LNCAP (cell line): ENCODE measurements around the gene LACTBL1.

Experiments
- TF ChIP-seq, protein P1 (sequence below): fragments of 450-650 bp; IDR thresholded peaks from 2 replicates; pipeline ENCODE4 v1.5.1; 2017; ENCODE audit warnings: mild to moderate bottlenecking

The LACTBL1 gene

DNA sequence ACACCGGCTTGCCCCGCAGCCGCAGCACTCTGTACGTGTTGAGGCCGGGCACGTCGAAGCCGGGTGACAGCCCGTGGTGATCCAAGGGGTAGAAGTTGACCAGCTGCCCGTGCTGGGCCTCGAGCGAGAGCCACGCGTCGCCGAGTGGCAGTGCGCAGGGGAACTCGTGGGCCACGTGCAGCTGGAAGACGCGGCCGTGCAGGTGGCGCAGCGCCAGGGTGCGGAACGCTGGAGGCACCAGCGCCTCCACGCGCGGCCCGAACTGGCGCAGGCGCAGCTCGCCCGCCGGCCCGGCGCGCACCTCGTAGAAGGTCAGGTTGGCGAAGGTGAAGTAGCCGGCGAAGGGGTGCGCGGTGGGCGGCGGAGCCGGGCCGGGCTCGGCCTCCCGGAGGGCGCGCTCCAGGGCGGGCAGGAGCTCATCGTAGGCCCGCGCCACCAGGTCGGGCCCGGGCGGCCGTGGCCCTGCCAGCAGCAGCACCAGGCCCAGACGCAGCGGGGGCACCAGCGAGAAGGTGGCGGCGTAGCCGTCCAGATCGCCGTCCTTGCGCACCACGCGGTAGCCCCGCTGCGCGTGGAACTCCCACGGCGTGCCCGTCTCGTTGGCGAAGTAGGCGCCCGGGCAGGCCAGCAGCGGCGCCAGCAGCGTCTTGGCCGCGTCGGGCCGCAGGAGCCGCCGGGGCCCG, 19.5 kb downstream of the LACTBL1 start:
- TF ChIP-seq, protein P1, sequence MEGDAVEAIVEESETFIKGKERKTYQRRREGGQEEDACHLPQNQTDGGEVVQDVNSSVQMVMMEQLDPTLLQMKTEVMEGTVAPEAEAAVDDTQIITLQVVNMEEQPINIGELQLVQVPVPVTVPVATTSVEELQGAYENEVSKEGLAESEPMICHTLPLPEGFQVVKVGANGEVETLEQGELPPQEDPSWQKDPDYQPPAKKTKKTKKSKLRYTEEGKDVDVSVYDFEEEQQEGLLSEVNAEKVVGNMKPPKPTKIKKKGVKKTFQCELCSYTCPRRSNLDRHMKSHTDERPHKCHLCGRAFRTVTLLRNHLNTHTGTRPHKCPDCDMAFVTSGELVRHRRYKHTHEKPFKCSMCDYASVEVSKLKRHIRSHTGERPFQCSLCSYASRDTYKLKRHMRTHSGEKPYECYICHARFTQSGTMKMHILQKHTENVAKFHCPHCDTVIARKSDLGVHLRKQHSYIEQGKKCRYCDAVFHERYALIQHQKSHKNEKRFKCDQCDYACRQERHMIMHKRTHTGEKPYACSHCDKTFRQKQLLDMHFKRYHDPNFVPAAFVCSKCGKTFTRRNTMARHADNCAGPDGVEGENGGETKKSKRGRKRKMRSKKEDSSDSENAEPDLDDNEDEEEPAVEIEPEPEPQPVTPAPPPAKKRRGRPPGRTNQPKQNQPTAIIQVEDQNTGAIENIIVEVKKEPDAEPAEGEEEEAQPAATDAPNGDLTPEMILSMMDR, result no peak

DNA sequence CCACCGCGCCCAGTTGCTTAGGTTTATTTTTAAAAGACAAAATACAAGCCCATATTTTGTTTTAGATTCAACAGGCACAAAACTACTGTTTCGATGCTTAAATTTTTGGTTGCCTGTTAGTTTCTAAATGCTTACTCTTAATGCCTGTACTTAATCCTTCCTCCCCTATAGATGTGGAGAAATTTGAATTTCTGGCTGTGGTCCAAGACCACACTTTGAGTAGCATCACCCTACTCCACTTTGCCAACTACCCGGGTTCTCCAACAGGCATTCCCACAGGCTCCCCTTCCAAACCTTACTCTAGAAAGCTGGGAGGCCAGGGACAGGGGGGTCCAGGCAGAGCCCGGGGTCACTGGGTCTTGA, 20.0 kb downstream of the LACTBL1 start:
- TF ChIP-seq, protein P1, result no peak

DNA sequence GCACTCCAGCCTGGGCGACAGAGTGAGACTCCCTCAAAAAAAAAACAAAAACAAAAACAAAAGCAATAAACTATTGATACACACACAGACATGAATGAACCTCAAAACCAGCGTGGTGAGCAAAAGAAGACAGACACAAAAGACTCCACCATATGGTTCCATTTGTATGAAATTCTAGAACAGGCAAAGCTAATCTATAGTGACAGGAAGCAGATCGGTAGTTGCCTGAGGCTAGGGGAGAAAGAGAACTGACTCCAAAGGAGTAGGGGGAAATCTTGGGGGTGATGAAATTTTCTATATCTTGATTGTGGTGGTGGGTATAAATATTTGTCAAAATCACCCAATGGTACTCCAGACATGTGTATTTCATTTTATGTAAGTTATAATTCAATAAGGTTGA, 20.9 kb downstream of the LACTBL1 start:
- TF ChIP-seq, protein P1, result no peak

DNA sequence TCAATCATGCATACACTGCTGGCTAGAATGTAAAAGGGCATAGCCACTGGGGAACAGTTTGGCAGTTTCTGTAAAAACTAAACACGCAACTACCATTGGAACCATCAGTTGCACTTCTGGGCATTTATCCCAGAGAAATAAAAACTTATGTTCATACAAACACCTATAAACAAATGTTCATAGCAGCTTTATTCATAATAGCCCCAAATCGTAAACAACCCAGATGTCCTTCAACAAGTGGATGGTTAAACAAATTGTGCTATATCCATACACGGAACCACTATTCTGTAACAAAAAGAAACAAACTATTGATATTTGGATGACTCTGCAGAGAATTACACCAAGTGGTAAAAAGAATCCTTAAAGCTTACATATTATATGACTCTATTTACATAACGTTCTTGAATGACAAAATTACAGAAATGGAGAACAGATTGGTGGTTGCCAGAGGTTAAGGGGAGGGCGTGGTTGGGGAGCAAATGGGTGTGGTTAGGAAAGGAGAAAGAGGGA, 22.8 kb downstream of the LACTBL1 start:
- TF ChIP-seq, protein P1, result no peak

DNA sequence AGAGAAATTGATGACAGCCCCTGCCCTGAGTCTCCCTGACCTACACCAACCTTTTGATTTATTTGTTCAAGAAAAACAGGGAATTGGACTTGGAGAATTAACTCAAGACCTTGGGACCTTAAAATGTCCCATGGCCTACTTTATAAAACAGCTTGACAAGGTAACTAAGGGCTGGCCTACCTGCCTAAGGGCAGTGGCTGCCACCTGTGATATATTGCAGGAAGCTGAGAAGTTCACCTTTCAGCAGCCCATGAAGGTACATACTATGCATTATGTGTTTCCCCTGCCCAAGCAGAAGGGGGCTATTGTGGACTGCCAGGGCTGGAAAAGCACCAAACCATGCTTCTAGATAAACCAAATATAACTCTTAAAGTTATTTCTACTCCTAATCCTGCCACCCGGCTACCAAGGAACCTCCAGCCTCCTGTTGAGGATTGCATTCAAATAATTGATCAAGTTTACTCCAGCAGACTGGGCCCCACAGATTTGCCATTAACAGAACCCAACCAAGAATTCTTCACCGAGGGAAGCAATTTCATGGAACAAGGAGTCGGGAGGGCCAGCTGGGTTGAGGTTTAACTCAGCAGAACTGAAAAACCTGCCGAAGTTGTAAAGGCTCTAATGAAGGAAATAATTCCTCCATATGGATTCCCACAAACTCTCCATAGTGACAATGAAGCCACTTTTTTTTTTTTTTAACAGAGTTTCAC, 28.2 kb downstream of the LACTBL1 start:
- TF ChIP-seq, protein P1, result no peak

DNA sequence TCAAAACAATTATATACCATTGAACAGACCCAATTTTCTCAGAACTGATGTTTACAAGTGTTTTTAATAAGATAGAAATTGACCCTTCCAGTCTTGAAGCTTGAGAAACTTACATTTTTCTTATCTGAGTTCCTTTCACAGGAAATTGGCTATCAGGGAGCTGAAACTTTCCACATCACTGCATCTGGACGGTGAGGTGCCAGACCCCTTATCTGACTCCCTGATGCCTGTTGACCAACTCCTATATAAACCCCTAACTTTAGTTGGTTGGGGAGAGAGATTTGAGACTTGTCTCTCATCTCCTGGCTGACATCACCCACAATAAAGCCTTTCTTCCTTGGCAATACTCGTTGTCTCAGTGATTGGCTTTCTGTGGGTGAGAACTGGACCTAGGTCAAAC, 31.4 kb downstream of the LACTBL1 start:
- TF ChIP-seq, protein P1, result no peak

DNA sequence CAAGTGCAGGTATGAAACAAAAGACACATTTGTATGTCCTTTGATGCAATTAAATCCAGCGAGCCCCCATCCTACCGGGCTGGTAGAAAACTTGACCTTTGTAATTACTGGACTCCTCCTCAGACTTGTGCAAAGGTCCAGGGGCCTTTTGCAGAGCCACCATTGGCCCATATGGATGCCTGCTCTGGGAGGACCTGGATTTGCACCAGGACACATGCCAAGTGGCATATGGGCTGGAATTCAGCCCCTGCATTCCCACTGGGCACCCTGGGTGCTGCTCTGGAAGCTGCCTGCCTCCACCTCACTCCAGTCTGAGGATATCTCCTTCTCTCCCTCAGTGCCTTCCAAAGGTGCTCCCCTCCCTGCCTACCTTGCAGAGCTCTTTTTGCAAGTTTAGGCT, 36.0 kb downstream of the LACTBL1 start:
- TF ChIP-seq, protein P1, result no peak
